ENCODE measurements around the gene SPATA13. TPM values are rescaled to one million over a fixed set of nuclear protein-coding genes. Genes with fewer than 3 reads are reported as not detected.

The SPATA13 gene
- total RNA-seq, 2 donors from 2014 or later, result 85.2 to 163 TPM

DNA sequence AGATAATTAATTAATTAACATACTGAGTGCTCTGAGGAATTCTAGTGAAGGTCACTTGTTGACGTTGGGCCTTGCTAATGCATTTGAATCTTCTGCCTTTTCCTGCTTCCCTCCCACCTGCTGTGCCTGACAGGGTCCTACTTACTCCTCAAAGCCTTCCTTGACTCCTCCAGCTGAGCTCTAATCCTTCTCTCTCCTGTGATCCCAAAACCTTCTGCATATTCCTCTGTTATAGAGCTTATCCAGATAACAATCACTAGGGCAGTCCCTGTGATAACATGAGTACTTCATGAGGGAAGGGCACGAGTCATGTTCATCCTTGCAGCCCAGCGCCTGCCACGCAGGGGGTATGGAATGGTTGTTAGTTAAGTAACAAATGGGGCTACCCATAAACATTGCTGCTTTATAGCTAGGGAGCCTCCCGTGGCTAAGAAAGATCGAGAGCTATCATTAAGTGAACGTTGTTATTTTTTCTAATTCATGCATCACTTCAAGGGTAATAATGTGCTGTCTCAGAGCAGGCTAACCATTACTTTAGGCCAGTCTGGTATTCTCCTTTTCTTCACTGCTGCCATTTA is 19.1 kb upstream of the SPATA13 start:
- Histone ChIP-seq H3K4me1 (replicated peaks) (no peaks in the 10 kb centered on the region), H3K36me3 (no peaks in the 10 kb centered on the region), H3K9me3 (no peaks in the 10 kb centered on the region), H3K27ac (no peak overlapping the region), H3K27me3 (replicated peaks; ENCODE audit: insufficient read depth) (no peaks in the 10 kb centered on the region), H3K4me3 (no peak overlapping the region)
- intact Hi-C loops (cut with DNase I), result no loop called here
- no peak for DNase-seq (ENCODE audit: low spot score)
- 78% methylated on average over 7 of the region's 7 CpGs for WGBS
- TF ChIP-seq POLR2AphosphoS5 (IDR thresholded peaks at IDR 0.05), result no peak
- TF ChIP-seq, protein P1, sequence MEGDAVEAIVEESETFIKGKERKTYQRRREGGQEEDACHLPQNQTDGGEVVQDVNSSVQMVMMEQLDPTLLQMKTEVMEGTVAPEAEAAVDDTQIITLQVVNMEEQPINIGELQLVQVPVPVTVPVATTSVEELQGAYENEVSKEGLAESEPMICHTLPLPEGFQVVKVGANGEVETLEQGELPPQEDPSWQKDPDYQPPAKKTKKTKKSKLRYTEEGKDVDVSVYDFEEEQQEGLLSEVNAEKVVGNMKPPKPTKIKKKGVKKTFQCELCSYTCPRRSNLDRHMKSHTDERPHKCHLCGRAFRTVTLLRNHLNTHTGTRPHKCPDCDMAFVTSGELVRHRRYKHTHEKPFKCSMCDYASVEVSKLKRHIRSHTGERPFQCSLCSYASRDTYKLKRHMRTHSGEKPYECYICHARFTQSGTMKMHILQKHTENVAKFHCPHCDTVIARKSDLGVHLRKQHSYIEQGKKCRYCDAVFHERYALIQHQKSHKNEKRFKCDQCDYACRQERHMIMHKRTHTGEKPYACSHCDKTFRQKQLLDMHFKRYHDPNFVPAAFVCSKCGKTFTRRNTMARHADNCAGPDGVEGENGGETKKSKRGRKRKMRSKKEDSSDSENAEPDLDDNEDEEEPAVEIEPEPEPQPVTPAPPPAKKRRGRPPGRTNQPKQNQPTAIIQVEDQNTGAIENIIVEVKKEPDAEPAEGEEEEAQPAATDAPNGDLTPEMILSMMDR (IDR thresholded peaks at IDR 0.05), result no peak

DNA sequence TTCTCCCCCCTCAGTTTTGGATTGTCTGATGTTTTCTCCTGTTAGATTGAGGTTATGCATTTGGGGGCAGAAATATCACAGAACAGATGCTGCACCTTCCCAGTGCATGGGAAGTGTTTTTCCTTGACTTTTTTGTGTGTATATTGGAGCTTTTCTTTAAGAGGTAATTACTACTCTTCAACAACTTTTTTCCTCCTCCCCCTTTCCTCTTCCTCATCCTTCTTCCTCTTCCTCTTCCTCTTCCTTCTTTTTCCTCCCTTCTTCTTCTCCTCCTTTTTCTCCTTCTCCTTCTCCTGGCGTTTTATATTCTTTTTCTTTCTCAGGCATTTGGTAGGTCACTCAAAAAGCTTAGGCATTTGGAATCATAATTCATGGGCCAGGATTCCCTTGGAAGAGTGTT is 18.1 kb upstream of the SPATA13 start:
- 87% methylated on average over 1 of the region's 1 CpG for WGBS
- intact Hi-C loops (cut with DNase I), result no loop called here

DNA sequence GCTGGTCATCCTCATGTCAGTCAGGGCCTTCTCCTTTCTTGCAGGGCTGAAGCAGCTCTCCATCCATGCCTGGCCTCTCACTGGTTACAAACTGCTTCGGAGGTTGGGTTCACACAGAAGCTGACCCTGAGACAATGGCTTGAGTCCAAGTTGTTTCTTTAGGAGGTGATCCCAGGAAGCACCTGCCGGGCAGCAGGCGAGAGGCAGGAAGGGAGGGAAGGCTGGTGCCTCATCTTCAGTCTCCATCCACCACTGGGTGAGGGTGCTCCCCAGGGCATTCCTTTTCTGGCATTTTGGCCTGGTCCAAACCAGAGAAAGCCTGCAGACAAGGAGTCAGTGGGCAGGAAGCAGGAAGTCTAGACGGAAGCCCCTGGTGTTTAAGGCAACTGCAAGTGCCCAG is 17.6 kb upstream of the SPATA13 start:
- TF ChIP-seq POLR2AphosphoS5 (IDR thresholded peaks at IDR 0.05) (no peak), POLR2A (IDR thresholded peaks at IDR 0.05) (no peak)
- TF ChIP-seq, protein P1 (IDR thresholded peaks at IDR 0.05), result no peak
- intact Hi-C loops (cut with DNase I), result no loop called here
- Histone ChIP-seq H3K36me3 (no peaks in the 10 kb centered on the region), H3K9me3 (no peaks in the 10 kb centered on the region), H3K27ac (no peak overlapping the region), H3K4me1 (replicated peaks) (no peaks in the 10 kb centered on the region), H3K4me3 (no peak overlapping the region), H3K27me3 (replicated peaks; ENCODE audit: insufficient read depth) (no peaks in the 10 kb centered on the region)
- DNase-seq (ENCODE audit: low spot score), result no peak
- WGBS, result 87% methylated on average over 4 of the region's 4 CpGs

More for the DNA sequence above, 18.1 kb upstream of the SPATA13 start:
- Histone ChIP-seq H3K4me3 (no peak overlapping the region), H3K9me3 (no peaks in the 10 kb centered on the region), H3K27me3 (replicated peaks; ENCODE audit: insufficient read depth) (no peaks in the 10 kb centered on the region), H3K36me3 (no peaks in the 10 kb centered on the region), H3K27ac (no peak overlapping the region), H3K4me1 (replicated peaks) (no peaks in the 10 kb centered on the region)
- TF ChIP-seq, protein P1 (IDR thresholded peaks at IDR 0.05), result no peak
- TF ChIP-seq POLR2A (IDR thresholded peaks at IDR 0.05) (no peak), POLR2AphosphoS5 (IDR thresholded peaks at IDR 0.05) (no peak)
- no peak for DNase-seq (ENCODE audit: low spot score)

DNA sequence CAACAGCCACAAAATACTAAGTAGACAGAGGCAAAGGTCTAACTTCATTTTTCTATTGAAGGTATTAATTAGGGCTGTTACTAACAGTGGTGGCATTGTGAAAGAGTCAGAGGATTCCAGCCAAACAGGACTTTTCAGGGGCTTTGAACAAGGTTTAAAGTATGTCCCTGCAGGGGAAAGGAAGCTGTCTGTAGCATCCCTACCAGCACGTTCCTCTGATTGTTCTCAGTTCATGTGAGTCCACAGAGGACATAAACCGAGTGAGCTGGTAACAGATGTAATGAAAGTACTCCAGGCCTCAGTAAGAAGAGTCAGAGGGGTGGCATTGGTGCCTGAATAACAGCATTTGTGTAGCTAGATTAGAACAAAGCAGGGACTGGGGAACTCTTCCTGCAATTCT is 15.3 kb upstream of the SPATA13 start:
- Histone ChIP-seq H3K27ac (no peak overlapping the region), H3K36me3 (no peaks in the 10 kb centered on the region), H3K4me1 (replicated peaks) (no peaks in the 10 kb centered on the region), H3K9me3 (no peaks in the 10 kb centered on the region), H3K4me3 (no peak overlapping the region), H3K27me3 (replicated peaks; ENCODE audit: insufficient read depth) (no peaks in the 10 kb centered on the region)
- intact Hi-C loops (cut with DNase I), result no loop called here
- no peak for DNase-seq (ENCODE audit: low spot score)
- TF ChIP-seq, protein P1 (IDR thresholded peaks at IDR 0.05), result no peak
- TF ChIP-seq POLR2AphosphoS5 (IDR thresholded peaks at IDR 0.05), result no peak
- no peak for TF ChIP-seq POLR2A (IDR thresholded peaks at IDR 0.05)
- 34% methylated on average over 2 of the region's 2 CpGs for WGBS

DNA sequence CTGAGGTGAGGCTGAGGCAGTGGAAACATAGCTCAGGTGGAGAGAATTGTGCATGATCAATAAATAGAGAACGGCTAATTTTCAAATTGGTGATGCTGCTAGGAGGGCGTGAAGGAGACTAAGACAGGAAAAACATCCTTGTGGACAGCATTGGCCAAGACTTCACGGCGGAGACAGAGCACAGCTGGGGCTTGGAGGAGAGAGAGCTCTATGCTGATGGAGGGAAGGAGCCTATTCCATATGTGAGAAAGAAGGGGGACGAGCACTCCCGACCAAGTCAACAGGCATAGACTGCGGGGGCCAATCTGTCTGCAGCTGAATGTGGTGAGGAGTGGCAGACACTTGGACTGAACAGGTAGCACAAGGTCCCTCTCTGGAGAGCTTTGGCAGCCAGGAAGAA is 14.8 kb upstream of the SPATA13 start:
- Histone ChIP-seq H3K27me3 (replicated peaks; ENCODE audit: insufficient read depth) (no peaks in the 10 kb centered on the region), H3K9me3 (no peaks in the 10 kb centered on the region), H3K27ac (no peak overlapping the region), H3K4me3 (no peak overlapping the region), H3K36me3 (no peaks in the 10 kb centered on the region), H3K4me1 (replicated peaks) (no peaks in the 10 kb centered on the region)
- WGBS, result 73% methylated on average over 7 of the region's 7 CpGs
- TF ChIP-seq POLR2AphosphoS5 (IDR thresholded peaks at IDR 0.05) (no peak), POLR2A (IDR thresholded peaks at IDR 0.05) (no peak)
- TF ChIP-seq, protein P1 (IDR thresholded peaks at IDR 0.05), result no peak
- no peak for DNase-seq (ENCODE audit: low spot score)
- intact Hi-C loops (cut with DNase I), result no loop called here
